Astrocyte of the spinal cord (primary cell): ENCODE results near the gene C20orf144.
"Not testable (repeated sequence)": the region's sequence is repeated elsewhere in the genome, so short reads cannot be mapped to it uniquely, and the experiment has no call there.

Experiments
- DNase-seq: peaks from one replicate; pipeline ENCODE4 v3.0.0; 2011; ENCODE audit warnings: low read depth, low spot score
- H3K4me3 ChIP-seq: 2 replicates; pipeline ENCODE4 v1.5.1; 2011; ENCODE audit warnings: low read depth, mild to moderate bottlenecking, low read length, moderate library complexity
- in situ Hi-C: cut with HindIII; loops from 2 replicates; pipeline ENCODE4 v1.10.0; 2017; ENCODE audit warnings: low sequenced_read_pairs
- TF ChIP-seq, protein P1 (sequence below): IDR thresholded peaks from 2 replicates; pipeline ENCODE4 v1.5.1; 2012; ENCODE audit warnings: low read depth, mild to moderate bottlenecking, low read length, inconsistent platforms

Gene C20orf144

GRCh38 chr20:33694639-33695012 is 32.5 kb downstream of the C20orf144 start:
- TF ChIP-seq, protein P1, sequence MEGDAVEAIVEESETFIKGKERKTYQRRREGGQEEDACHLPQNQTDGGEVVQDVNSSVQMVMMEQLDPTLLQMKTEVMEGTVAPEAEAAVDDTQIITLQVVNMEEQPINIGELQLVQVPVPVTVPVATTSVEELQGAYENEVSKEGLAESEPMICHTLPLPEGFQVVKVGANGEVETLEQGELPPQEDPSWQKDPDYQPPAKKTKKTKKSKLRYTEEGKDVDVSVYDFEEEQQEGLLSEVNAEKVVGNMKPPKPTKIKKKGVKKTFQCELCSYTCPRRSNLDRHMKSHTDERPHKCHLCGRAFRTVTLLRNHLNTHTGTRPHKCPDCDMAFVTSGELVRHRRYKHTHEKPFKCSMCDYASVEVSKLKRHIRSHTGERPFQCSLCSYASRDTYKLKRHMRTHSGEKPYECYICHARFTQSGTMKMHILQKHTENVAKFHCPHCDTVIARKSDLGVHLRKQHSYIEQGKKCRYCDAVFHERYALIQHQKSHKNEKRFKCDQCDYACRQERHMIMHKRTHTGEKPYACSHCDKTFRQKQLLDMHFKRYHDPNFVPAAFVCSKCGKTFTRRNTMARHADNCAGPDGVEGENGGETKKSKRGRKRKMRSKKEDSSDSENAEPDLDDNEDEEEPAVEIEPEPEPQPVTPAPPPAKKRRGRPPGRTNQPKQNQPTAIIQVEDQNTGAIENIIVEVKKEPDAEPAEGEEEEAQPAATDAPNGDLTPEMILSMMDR, result no peak
- no peak for DNase-seq
- no peak overlapping the region for H3K4me3 ChIP-seq
- in situ Hi-C loops, result no loop called here

- in situ Hi-C loops, result no loop called here
- no peak overlapping the region for H3K4me3 ChIP-seq
- TF ChIP-seq, protein P1, result no peak
- no peak for DNase-seq
These were observed 34.3 kb downstream of the C20orf144 start for GRCh38 chr20:33696448-33696847.

DNA sequence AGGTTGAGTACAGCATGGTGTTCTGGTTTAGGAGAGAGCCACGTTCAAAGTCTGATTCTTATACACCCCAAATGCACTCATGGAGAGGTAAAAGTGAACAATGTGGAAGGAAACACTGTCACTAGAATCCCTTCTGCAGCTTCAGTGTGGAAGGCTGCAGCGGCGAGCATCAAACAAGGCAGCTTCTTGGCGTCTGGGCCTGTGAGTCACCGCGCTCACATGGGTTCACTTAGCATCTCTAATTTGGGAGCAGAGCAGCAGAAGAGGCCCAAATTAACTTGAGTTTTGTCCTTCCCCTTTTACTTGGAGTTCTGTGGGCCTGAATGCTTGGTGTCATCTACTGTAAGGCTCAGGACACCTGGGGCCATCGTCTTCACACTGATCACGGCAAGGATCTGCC is 35.0 kb downstream of the C20orf144 start:
- DNase-seq, result no peak
- TF ChIP-seq, protein P1, result no peak
- in situ Hi-C loops, result no loop called here
- H3K4me3 ChIP-seq, result no peak overlapping the region

- H3K4me3 ChIP-seq, in situ Hi-C loops, DNase-seq: not testable (repeated sequence)
These were observed 36.8 kb downstream of the C20orf144 start for GRCh38 chr20:33698966-33699365.

GRCh38 chr20:33700696-33701441 is 38.7 kb downstream of the C20orf144 start:
- in situ Hi-C loops, H3K4me3 ChIP-seq, DNase-seq: not testable (repeated sequence)

DNA sequence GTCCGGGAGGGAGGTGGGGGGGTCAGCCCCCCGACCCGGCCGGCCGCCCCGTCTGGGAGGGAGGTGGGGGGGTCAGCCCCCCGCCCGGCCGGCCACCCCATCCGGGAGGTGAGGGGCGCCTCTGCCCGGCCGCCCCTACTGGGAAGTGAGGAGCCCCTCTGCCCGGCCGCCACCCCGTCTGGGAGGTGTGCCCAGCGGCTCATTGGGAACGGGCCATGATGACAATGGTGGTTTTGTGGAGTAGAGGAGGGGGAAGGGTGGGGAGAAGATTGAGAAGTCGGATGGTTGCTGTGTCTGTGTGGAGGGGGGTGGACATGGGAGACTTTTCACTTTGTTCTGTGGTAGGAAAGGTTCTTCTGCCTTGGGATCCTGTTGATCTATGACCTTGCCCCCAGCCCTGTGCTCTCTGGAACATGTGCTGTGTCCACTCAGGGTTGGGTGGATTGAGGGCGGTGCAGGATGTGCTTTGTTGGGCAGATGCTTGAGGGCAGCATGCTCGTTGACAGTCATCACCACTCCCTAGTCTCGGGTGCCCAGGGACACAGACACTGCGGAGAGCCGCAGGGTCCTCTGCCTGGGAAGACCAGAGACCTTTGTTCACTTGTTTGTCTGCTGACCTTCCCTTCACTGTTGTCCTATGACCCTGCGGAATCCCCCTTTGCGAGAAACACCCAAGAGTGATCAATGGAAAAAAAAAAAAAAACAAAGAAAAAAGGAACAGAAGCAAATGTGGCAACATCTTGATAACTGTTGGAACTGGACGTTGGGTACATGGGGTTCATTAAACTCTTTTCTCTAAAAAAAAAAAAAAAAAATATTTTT is 39.7 kb downstream of the C20orf144 start:
- H3K4me3 ChIP-seq, result no peak overlapping the region
- TF ChIP-seq, protein P1, result no peak
- DNase-seq, result no peak
- in situ Hi-C loops, result no loop called here

DNA sequence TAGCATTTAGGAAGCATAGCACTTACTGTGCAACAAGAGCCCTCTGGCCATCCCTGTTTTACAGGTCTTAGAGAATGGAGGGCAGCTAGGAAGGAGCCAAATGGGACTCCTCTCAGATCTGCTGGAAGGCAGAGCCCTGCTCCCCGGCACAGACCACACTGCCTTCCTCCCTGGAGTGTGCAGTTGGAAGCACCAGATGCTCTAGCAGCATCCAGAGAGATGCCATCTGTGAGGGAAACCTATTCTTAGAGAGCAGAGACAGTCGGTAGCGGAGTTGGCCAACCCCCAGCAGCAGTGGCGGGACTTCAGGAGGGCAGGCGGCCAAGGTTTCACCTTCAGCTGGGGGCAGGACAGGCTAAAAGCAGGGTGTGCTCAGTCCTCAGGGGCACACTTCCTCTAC is 40.7 kb downstream of the C20orf144 start:
- in situ Hi-C loops, result no loop called here
- no peak overlapping the region for H3K4me3 ChIP-seq
- TF ChIP-seq, protein P1, result no peak
- no peak for DNase-seq
